Measurements from ENCODE around the gene RHOJ. TPM values are rescaled to one million over a fixed set of nuclear protein-coding genes. Genes with fewer than 3 reads are reported as not detected.

Gene RHOJ
- total and polyA plus RNA-seq, 4 donors, result 1.0 to 1.7 (median 1.2) TPM

DNA sequence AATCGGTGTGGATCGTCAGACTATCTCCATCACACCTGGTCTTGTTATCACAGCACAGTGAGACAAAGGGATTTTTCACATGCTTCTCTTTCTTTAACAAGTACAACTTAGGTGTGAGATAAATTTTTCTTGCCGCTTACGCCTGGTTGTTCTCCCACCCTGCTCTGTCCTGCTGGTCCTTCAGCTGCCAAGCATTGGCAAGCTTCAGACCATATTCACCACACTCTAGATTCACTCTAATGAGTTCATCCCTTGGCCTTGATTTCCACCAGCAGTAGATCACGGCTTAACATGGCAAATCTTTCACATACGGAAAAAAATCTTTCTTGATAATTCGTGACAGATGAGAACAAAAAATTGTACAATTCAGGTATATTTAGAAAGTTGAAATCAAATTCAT, 33.5 kb downstream of the RHOJ start:
- 87% methylated on average over 7 of the region's 7 CpGs for WGBS
- no peak for DNase-seq (ENCODE audit: low spot score)

More for the DNA sequence above, 33.5 kb downstream of the RHOJ start:
- H3K4me1 ChIP-seq (ENCODE audit: control insufficient read depth in 4 of 4, insufficient read depth in 4 of 4, low read length in 3 of 4), result no peaks in the 10 kb centered on the region
- TF ChIP-seq NR2F2 (IDR thresholded peaks at IDR 0.05) (no peak), SP1 (IDR thresholded peaks at IDR 0.05) (no peak), EGR1 (IDR thresholded peaks at IDR 0.05; ENCODE audit: low read depth in 2 of 2) (no peak), HNF4G (IDR thresholded peaks at IDR 0.05) (no peak), FOXA2 (IDR thresholded peaks at IDR 0.05) (no peak), RXRA (IDR thresholded peaks at IDR 0.05) (no peak), FOXA1 (IDR thresholded peaks at IDR 0.05) (no peak), HNF4A (conservative IDR thresholded peaks at IDR 0.05) (no peak), JUND (IDR thresholded peaks at IDR 0.05) (no peak), TAF1 (conservative IDR thresholded peaks at IDR 0.05) (no peak), RAD21 (IDR thresholded peaks at IDR 0.05) (no peak), YY1 (IDR thresholded peaks at IDR 0.05) (no peak), GABPA (IDR thresholded peaks at IDR 0.05 in 1 of 2, conservative IDR thresholded peaks at IDR 0.05 in 1 of 2) (no peak)
- TF ChIP-seq, protein P1, sequence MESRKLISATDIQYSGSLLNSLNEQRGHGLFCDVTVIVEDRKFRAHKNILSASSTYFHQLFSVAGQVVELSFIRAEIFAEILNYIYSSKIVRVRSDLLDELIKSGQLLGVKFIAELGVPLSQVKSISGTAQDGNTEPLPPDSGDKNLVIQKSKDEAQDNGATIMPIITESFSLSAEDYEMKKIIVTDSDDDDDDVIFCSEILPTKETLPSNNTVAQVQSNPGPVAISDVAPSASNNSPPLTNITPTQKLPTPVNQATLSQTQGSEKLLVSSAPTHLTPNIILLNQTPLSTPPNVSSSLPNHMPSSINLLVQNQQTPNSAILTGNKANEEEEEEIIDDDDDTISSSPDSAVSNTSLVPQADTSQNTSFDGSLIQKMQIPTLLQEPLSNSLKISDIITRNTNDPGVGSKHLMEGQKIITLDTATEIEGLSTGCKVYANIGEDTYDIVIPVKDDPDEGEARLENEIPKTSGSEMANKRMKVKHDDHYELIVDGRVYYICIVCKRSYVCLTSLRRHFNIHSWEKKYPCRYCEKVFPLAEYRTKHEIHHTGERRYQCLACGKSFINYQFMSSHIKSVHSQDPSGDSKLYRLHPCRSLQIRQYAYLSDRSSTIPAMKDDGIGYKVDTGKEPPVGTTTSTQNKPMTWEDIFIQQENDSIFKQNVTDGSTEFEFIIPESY (IDR thresholded peaks at IDR 0.05), result no peak
- TF ChIP-seq, protein P2, sequence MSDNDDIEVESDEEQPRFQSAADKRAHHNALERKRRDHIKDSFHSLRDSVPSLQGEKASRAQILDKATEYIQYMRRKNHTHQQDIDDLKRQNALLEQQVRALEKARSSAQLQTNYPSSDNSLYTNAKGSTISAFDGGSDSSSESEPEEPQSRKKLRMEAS (IDR thresholded peaks at IDR 0.05), result no peak
- TF ChIP-seq, protein P3, sequence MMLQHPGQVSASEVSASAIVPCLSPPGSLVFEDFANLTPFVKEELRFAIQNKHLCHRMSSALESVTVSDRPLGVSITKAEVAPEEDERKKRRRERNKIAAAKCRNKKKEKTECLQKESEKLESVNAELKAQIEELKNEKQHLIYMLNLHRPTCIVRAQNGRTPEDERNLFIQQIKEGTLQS (IDR thresholded peaks at IDR 0.05), result no peak
- TF ChIP-seq, protein P4, sequence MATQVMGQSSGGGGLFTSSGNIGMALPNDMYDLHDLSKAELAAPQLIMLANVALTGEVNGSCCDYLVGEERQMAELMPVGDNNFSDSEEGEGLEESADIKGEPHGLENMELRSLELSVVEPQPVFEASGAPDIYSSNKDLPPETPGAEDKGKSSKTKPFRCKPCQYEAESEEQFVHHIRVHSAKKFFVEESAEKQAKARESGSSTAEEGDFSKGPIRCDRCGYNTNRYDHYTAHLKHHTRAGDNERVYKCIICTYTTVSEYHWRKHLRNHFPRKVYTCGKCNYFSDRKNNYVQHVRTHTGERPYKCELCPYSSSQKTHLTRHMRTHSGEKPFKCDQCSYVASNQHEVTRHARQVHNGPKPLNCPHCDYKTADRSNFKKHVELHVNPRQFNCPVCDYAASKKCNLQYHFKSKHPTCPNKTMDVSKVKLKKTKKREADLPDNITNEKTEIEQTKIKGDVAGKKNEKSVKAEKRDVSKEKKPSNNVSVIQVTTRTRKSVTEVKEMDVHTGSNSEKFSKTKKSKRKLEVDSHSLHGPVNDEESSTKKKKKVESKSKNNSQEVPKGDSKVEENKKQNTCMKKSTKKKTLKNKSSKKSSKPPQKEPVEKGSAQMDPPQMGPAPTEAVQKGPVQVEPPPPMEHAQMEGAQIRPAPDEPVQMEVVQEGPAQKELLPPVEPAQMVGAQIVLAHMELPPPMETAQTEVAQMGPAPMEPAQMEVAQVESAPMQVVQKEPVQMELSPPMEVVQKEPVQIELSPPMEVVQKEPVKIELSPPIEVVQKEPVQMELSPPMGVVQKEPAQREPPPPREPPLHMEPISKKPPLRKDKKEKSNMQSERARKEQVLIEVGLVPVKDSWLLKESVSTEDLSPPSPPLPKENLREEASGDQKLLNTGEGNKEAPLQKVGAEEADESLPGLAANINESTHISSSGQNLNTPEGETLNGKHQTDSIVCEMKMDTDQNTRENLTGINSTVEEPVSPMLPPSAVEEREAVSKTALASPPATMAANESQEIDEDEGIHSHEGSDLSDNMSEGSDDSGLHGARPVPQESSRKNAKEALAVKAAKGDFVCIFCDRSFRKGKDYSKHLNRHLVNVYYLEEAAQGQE (IDR thresholded peaks at IDR 0.05), result no peak
- TF ChIP-seq, protein P5, sequence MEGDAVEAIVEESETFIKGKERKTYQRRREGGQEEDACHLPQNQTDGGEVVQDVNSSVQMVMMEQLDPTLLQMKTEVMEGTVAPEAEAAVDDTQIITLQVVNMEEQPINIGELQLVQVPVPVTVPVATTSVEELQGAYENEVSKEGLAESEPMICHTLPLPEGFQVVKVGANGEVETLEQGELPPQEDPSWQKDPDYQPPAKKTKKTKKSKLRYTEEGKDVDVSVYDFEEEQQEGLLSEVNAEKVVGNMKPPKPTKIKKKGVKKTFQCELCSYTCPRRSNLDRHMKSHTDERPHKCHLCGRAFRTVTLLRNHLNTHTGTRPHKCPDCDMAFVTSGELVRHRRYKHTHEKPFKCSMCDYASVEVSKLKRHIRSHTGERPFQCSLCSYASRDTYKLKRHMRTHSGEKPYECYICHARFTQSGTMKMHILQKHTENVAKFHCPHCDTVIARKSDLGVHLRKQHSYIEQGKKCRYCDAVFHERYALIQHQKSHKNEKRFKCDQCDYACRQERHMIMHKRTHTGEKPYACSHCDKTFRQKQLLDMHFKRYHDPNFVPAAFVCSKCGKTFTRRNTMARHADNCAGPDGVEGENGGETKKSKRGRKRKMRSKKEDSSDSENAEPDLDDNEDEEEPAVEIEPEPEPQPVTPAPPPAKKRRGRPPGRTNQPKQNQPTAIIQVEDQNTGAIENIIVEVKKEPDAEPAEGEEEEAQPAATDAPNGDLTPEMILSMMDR (IDR thresholded peaks at IDR 0.05; ENCODE audit: low read depth, low read length, missing input control), result no peak
- H3K4me3 ChIP-seq (ENCODE audit: low read depth in 1 of 3, low read length in 3 of 3), result no peak overlapping the region
- no peaks in the 10 kb centered on the region for H3K36me3 ChIP-seq (ENCODE audit: control insufficient read depth in 4 of 4, insufficient read depth in 3 of 4, low read depth in 1 of 4, low read length in 3 of 4)
- H3K27me3 ChIP-seq (ENCODE audit: control insufficient read depth in 4 of 4, insufficient read depth in 4 of 4, low read length in 3 of 4), result peaks cover 0 to 2% (median 0%) of the 10 kb centered on the region in 4 donors
- H3K9ac ChIP-seq (ENCODE audit: low read depth in 1 of 2, low read length in 2 of 2), result no peak overlapping the region
- no peaks in the 10 kb centered on the region for H3K9me3 ChIP-seq (ENCODE audit: control insufficient read depth in 4 of 4, low read length in 3 of 4)
- no peak overlapping the region for H3K27ac ChIP-seq (ENCODE audit: low read depth in 1 of 2, low read length in 2 of 2)

Measured in liver (tissue), 9 donors.